HCT116 (cell line): ENCODE measurements around the gene ZSWIM4. TPM values are rescaled to one million over a fixed set of nuclear protein-coding genes. Genes with fewer than 3 reads are reported as not detected.
A peak's percentile ranks its signal among the peaks of the same experiment; 100 is the strongest.
"Not testable (repeated sequence)": the region's sequence is repeated elsewhere in the genome, so short reads cannot be mapped to it uniquely, and the experiment has no call there.

Experiments
- ATAC-seq: fragments of 200-7000 bp; cut with Tn5 transposase; 2 replicates; pipeline ENCODE4 v1.9.1; 2020; ENCODE audit warnings: mild to moderate bottlenecking, moderate library complexity
- BruUV-seq: library from RNA; stranded (reverse); fragments of 400-500 nt; replicated peaks from 2 replicates; lab custom pipeline; 2021; lab: Mats Ljungman, UMichigan
- CTCF ChIA-PET: fragments of 300-600 bp; sonication (Branson Sonifier 250); formaldehyde crosslinking; loops from one replicate; lab custom pipeline; 2021; ENCODE audit warnings: antibody characterized with exemption; lab: Charles Lee
- POLR2A ChIA-PET: fragments of 300-600, 350-600 bp; sonication (Branson Sonifier 250); formaldehyde crosslinking; loops from one replicate; lab custom pipeline; 2021; ENCODE audit warnings: antibody characterized with exemption; lab: Charles Lee
- RAD21 ChIA-PET, 2 experiments: fragments of 300-600 bp; sonication (Branson Sonifier 250); formaldehyde crosslinking; loops; one replicate each; lab custom pipeline; 2023; ENCODE audit warnings: low total read pairs in 2 of 2; ENCODE audit not compliant: uncharacterized antibody in 2 of 2, unreplicated experiment in 2 of 2, low non-redundant PET in 1 of 2; lab: Charles Lee
- DNase-seq: peaks from one replicate; pipeline ENCODE4 v3.0.0-alpha.2; 2010; ENCODE audit warnings: low read depth, low spot score
- H2AFZ ChIP-seq: fragments of 200-600 bp; shearing (Covaris generic), sonication (generic); 2 replicates; pipeline ENCODE4 v1.6.1; 2017; ENCODE audit warnings: low read depth, mixed run types, mixed read lengths, antibody characterized with exemption, low read length; ENCODE audit not compliant: poor library complexity, severe bottlenecking
- H3K27ac ChIP-seq: 2 replicates; pipeline ENCODE4 v1.5.1; 2012; ENCODE audit warnings: low read depth, low read length
- H3K27me3 ChIP-seq: fragments of 200-600 bp; sonication (generic); 2 replicates; pipeline ENCODE4 v1.6.1; 2016; ENCODE audit warnings: mixed run types, low read length, mixed read lengths; ENCODE audit not compliant: insufficient read depth
- H3K36me3 ChIP-seq, 2 experiments: fragments of 200-500 bp in 1 of 2; fragments of 200-600 bp in 1 of 2; sonication (Bioruptor generic) in 1 of 2; sonication (generic) in 1 of 2; 2 replicates each; pipeline versions ENCODE4 v1.5.1 to v1.6.1; 2014 to 2016; ENCODE audit warnings: low read length in 2 of 2, inconsistent platforms in 1 of 2, mixed read lengths in 1 of 2, mixed run types in 1 of 2; ENCODE audit not compliant: insufficient read depth in 2 of 2, control insufficient read depth in 1 of 2
- H3K4me1 ChIP-seq, 2 experiments: fragments of 200-600 bp in 1 of 2; sonication (generic) in 1 of 2; 2 replicates each; pipeline versions ENCODE4 v1.5.1 to v1.6.1; 2012 to 2017; ENCODE audit warnings: low read length in 2 of 2, inconsistent platforms in 1 of 2, mild to moderate bottlenecking in 1 of 2, mixed read lengths in 1 of 2, mixed run types in 1 of 2, moderate library complexity in 1 of 2; ENCODE audit not compliant: insufficient read depth in 2 of 2, control insufficient read depth in 1 of 2
- H3K4me2 ChIP-seq: fragments of 200-600 bp; sonication (generic); 2 replicates; pipeline ENCODE4 v1.6.1; 2017; ENCODE audit warnings: mixed run types, low read length, mixed read lengths
- H3K4me3 ChIP-seq, 2 experiments: fragments of 200-600 bp in 1 of 2; sonication (generic) in 1 of 2; replicated peaks in 1 of 2; 2 replicates each; pipeline ENCODE4 v1.5.1; 2011 to 2016; ENCODE audit warnings: low read length in 2 of 2, control low read depth in 1 of 2, low read depth in 1 of 2, mild to moderate bottlenecking in 1 of 2, mixed read lengths in 1 of 2, mixed run types in 1 of 2
- H3K79me2 ChIP-seq: fragments of 200-600 bp; sonication (generic); 2 replicates; pipeline ENCODE4 v1.6.1; 2017; ENCODE audit warnings: mild to moderate bottlenecking, mixed run types, low read length, moderate library complexity, mixed read lengths; ENCODE audit not compliant: insufficient read depth
- H3K9ac ChIP-seq: fragments of 200-600 bp; sonication (generic); 2 replicates; pipeline ENCODE4 v1.6.1; 2016; ENCODE audit warnings: low read length, mixed read lengths
- H3K9me2 ChIP-seq: fragments of 200-600 bp; sonication (generic), shearing (Covaris generic); 2 replicates; pipeline ENCODE4 v1.6.1; 2017; ENCODE audit warnings: mixed run types, mild to moderate bottlenecking, moderate library complexity; ENCODE audit not compliant: insufficient read depth
- H3K9me3 ChIP-seq, 2 experiments: fragments of 200-500 bp in 1 of 2; fragments of 200-600 bp in 1 of 2; sonication (Bioruptor generic) in 1 of 2; sonication (generic) in 1 of 2; 2 replicates each; pipeline ENCODE4 v1.6.1; 2014 to 2017; ENCODE audit warnings: low read length in 2 of 2, mixed read lengths in 2 of 2, inconsistent platforms in 1 of 2, low read depth in 1 of 2, mild to moderate bottlenecking in 1 of 2, mixed run types in 1 of 2, moderate library complexity in 1 of 2; ENCODE audit not compliant: control insufficient read depth in 1 of 2, insufficient read depth in 1 of 2
- H4K20me1 ChIP-seq: fragments of 200-600 bp; sonication (generic), shearing (Covaris generic); 2 replicates; pipeline ENCODE4 v1.6.1; 2017; ENCODE audit warnings: mixed run types, mild to moderate bottlenecking, moderate library complexity; ENCODE audit not compliant: insufficient read depth
- FOSL1 ChIP-seq: IDR thresholded peaks from 2 replicates; pipeline ENCODE4 v1.6.1; 2012; ENCODE audit warnings: low read depth
- POLR2A ChIP-seq: IDR thresholded peaks from 2 replicates; pipeline ENCODE4 v1.7.0; 2011; ENCODE audit warnings: borderline replicate concordance; ENCODE audit not compliant: insufficient read depth, insufficient read length; ENCODE audit errors: extremely low read depth
- POLR2AphosphoS5 ChIP-seq: IDR thresholded peaks from 2 replicates; pipeline ENCODE4 v1.6.1; 2011; ENCODE audit warnings: mild to moderate bottlenecking, low read depth, low read length, moderate library complexity
- TCF7L2 ChIP-seq: IDR thresholded peaks from 2 replicates; pipeline ENCODE4 v1.7.0; 2011; ENCODE audit warnings: borderline replicate concordance, inconsistent platforms; ENCODE audit not compliant: insufficient read depth, insufficient read length; ENCODE audit errors: extremely low read depth
- YY1 ChIP-seq: IDR thresholded peaks from 2 replicates; pipeline ENCODE4 v1.6.1; 2011; ENCODE audit warnings: low read length, low read depth, moderate library complexity, mild to moderate bottlenecking; ENCODE audit not compliant: insufficient replicate concordance; ENCODE audit errors: extremely low read depth
- ZBTB33 ChIP-seq: IDR thresholded peaks from 2 replicates; pipeline ENCODE4 v1.6.1; 2011; ENCODE audit warnings: mild to moderate bottlenecking, low read length, moderate library complexity; ENCODE audit not compliant: insufficient replicate concordance; ENCODE audit errors: extremely low read depth
- intact Hi-C: fragments of 100-400 bp; cut with micrococcal nuclease; formaldehyde crosslinking; loops from 2 replicates; pipeline ENCODE4 v1.10.0; 2022
- total RNA-seq: library from RNA; stranded (reverse); gene quantifications from one replicate; pipeline ENCODE4 v1.2.1, GENCODE V29; 2021; ENCODE audit not compliant: unreplicated experiment

The ZSWIM4 gene
- total RNA-seq, 1 experiment from 2014 or later: 9.8 TPM

GRCh38 chr19:13850910-13851733 is 55.9 kb downstream of the ZSWIM4 start:
- ChIA-PET RAD21 (interaction anchor here in 1 of 2 experiments (1.0 kb wide), 1 partner anchor 11 kb away, joined by 4 read pairs; no protein-coding TSS in a partner anchor), CTCF (interaction anchor here (0.5 to 2.8 kb wide), 2 partner anchors 11 kb away, joined by 3 to 20 read pairs; no protein-coding TSS in a partner anchor), POLR2A (interaction anchor here (0.5 to 6.5 kb wide), 7 partner anchors 11 to 505 kb away, joined by 3 to 64 read pairs (median 6); partner anchors contain the start of gene ZSWIM4)
- Histone ChIP-seq H3K27me3 (no peaks in the 10 kb centered on the region), H3K36me3 (no peaks in the 10 kb centered on the region), H3K27ac (peak overlapping the region; percentile 100), H3K4me3 (peak overlapping the region; percentile 31 to 58), H3K9ac (peak overlapping the region; percentile 90), H4K20me1 (no peaks in the 10 kb centered on the region), H3K79me2 (no peaks in the 10 kb centered on the region), H3K9me3 (no peaks in the 10 kb centered on the region), H2AFZ (no peak overlapping the region), H3K9me2 (no peaks in the 10 kb centered on the region), H3K4me1 (peaks cover 80 to 99% of the 10 kb centered on the region in 2 experiments), H3K4me2 (peak overlapping the region; percentile 99)
- DNase-seq (peak; percentile 89), ATAC-seq (peak; percentile 49)
- intact Hi-C loops: no loop called here
- TSS peak; percentile 42 for BruUV-seq
- TF ChIP-seq TCF7L2 (peak; percentile 80), ZBTB33 (peak; percentile 54), FOSL1 (no peak), POLR2AphosphoS5 (peak; percentile 60), POLR2A (no peak), YY1 (peak; percentile 58)

- H3K27me3 ChIP-seq, H3K36me3 ChIP-seq, intact Hi-C loops, ATAC-seq, DNase-seq, H2AFZ ChIP-seq, H3K9me3 ChIP-seq, H4K20me1 ChIP-seq, H3K79me2 ChIP-seq, H3K9me2 ChIP-seq: not testable (repeated sequence)
- Histone ChIP-seq H3K4me3 (peak overlapping the region; percentile 24 to 58; a peak in 3 of 4 replicates), H3K4me2 (peak overlapping the region; percentile 99), H3K9ac (peak overlapping the region; percentile 90), H3K4me1 (peaks cover 81 to 98% of the 10 kb centered on the region in 2 experiments), H3K27ac (peak overlapping the region; percentile 100)
- BruUV-seq: TSS peak; percentile 61
- ChIA-PET POLR2A (interaction anchor here (1.3 to 6.5 kb wide), 7 partner anchors 8 to 120 kb away, joined by 5 to 64 read pairs (median 7); partner anchors contain the start of gene ZSWIM4), CTCF (interaction anchor here (2.8 kb wide), 1 partner anchor 10 kb away, joined by 20 read pairs; no protein-coding TSS in a partner anchor), RAD21 (interaction anchor here in 1 of 2 experiments (1.0 kb wide), 1 partner anchor 10 kb away, joined by 4 read pairs; no protein-coding TSS in a partner anchor)
Observed at GRCh38 chr19:13851734-13852114, 56.5 kb downstream of the ZSWIM4 start.

- H3K9me2 ChIP-seq, H3K36me3 ChIP-seq, H4K20me1 ChIP-seq, H3K27me3 ChIP-seq, BruUV-seq, ATAC-seq, DNase-seq, H2AFZ ChIP-seq, H3K79me2 ChIP-seq, intact Hi-C loops, H3K9me3 ChIP-seq: not testable (repeated sequence)
- CTCF ChIA-PET: interaction anchor here (2.8 kb wide), 1 partner anchor 10 kb away, joined by 20 read pairs; no protein-coding TSS in a partner anchor
- Histone ChIP-seq H3K4me1 (peaks cover 82 to 98% of the 10 kb centered on the region in 2 experiments), H3K4me3 (0 out of 4 replicates have a peak overlapping the region, but pooled peaks of 1 of the 2 experiments have one; percentile 8), H3K4me2 (peak overlapping the region; percentile 99), H3K9ac (peak overlapping the region; percentile 90), H3K27ac (peak overlapping the region; percentile 100)
- POLR2A ChIA-PET: interaction anchor here (0.9 to 6.5 kb wide), 8 partner anchors 8 to 284 kb away, joined by 3 to 64 read pairs (median 6); partner anchors contain the start of genes ASF1B and ZSWIM4
- RAD21 ChIA-PET: interaction anchor here in 1 of 2 experiments (1.0 kb wide), 1 partner anchor 10 kb away, joined by 4 read pairs; no protein-coding TSS in a partner anchor
Observed at GRCh38 chr19:13852171-13852707, 57.0 kb downstream of the ZSWIM4 start.
